Subcutaneous abdominal adipose tissue (tissue), 5 donors: ENCODE data around the gene GRB10.

Experiments
- H3K27ac ChIP-seq: one replicate; pipeline ENCODE4 v1.7.0; 2013; ENCODE audit warnings: low read depth, mild to moderate bottlenecking, inconsistent platforms, low read length, moderate library complexity
- H3K27me3 ChIP-seq, 5 donors: one replicate each; pipeline ENCODE4 v1.7.0; 2013; ENCODE audit warnings: low read length in 5 of 5, inconsistent platforms in 1 of 5; ENCODE audit not compliant: control insufficient read depth in 5 of 5, insufficient read depth in 4 of 5
- H3K36me3 ChIP-seq, 5 donors: one replicate each; pipeline ENCODE4 v1.7.0; 2013; ENCODE audit warnings: low read length in 5 of 5; ENCODE audit not compliant: control insufficient read depth in 5 of 5, insufficient read depth in 5 of 5
- H3K4me1 ChIP-seq, 5 donors: one replicate each; pipeline ENCODE4 v1.7.0; 2013; ENCODE audit warnings: low read length in 5 of 5, mild to moderate bottlenecking in 3 of 5, moderate library complexity in 1 of 5; ENCODE audit not compliant: control insufficient read depth in 5 of 5, insufficient read depth in 5 of 5
- H3K4me3 ChIP-seq, 5 donors: one replicate each; pipeline ENCODE4 v1.7.0; 2013; ENCODE audit warnings: low read length in 5 of 5, low read depth in 1 of 5
- H3K9ac ChIP-seq, 5 donors: one replicate each; pipeline ENCODE4 v1.7.0; 2013; ENCODE audit warnings: low read length in 5 of 5, mild to moderate bottlenecking in 4 of 5, moderate library complexity in 3 of 5
- H3K9me3 ChIP-seq, 5 donors: one replicate each; pipeline ENCODE4 v1.7.0; 2013; ENCODE audit warnings: low read length in 5 of 5; ENCODE audit not compliant: control insufficient read depth in 5 of 5
- donor health status: healthy.
- donor health status: healthy.
- donor health status: healthy.
- donor health status: healthy.
- donor health status: healthy.

The GRB10 gene

GRCh38 chr7:50782375-50783208 lies at the start of gene GRB10:
GRB10 (minus strand) TSS chr7:50782896; CDS start chr7:50732322, 50,574 bp downstream.
- no peaks in the 10 kb centered on the region for H3K9me3 ChIP-seq
- H3K9ac ChIP-seq = no peak within 1 kb of the TSS
- H3K4me1 ChIP-seq = peaks cover 0 to 32% (median 23%) of the 10 kb centered on the region in 5 donors
- H3K27ac ChIP-seq = no peak within 1 kb of the TSS
- H3K4me3 ChIP-seq = peak within 1 kb of the TSS in 4 of 5 donors; percentile 29 to 57 (median 47)
- H3K36me3 ChIP-seq = no peaks in the 10 kb centered on the region
- no peaks in the 10 kb centered on the region for H3K27me3 ChIP-seq

GRCh38 chr7:50828801-50829200 lies 46.1 kb upstream of the GRB10 start:
- H3K9ac ChIP-seq = no peak overlapping the region
- H3K4me3 ChIP-seq = no peak overlapping the region
- no peak overlapping the region for H3K27ac ChIP-seq
- no peaks in the 10 kb centered on the region for H3K9me3 ChIP-seq
- H3K36me3 ChIP-seq = no peaks in the 10 kb centered on the region
- peaks cover 0 to 11% (median 0%) of the 10 kb centered on the region in 5 donors for H3K4me1 ChIP-seq
- H3K27me3 ChIP-seq = no peaks in the 10 kb centered on the region

- Histone ChIP-seq H3K4me3 (no peak overlapping the region), H3K27ac (no peak overlapping the region)
These were observed 45.4 kb upstream of the GRB10 start for GRCh38 chr7:50828116-50828515.

GRCh38 chr7:50827281-50827680 lies 44.6 kb upstream of the GRB10 start:
- H3K9ac ChIP-seq = no peak overlapping the region
- no peak overlapping the region for H3K27ac ChIP-seq
- H3K27me3 ChIP-seq = no peaks in the 10 kb centered on the region

More at GRCh38 chr7:50828116-50828515, 45.4 kb upstream of the GRB10 start:
- H3K27me3 ChIP-seq = no peaks in the 10 kb centered on the region
- no peak overlapping the region for H3K9ac ChIP-seq
- H3K36me3 ChIP-seq = no peaks in the 10 kb centered on the region
- H3K4me1 ChIP-seq = peaks cover 0 to 11% (median 0%) of the 10 kb centered on the region in 5 donors
- no peaks in the 10 kb centered on the region for H3K9me3 ChIP-seq

GRCh38 chr7:50826371-50827172 lies 43.9 kb upstream of the GRB10 start:
- no peak overlapping the region for H3K27ac ChIP-seq

More at GRCh38 chr7:50827281-50827680, 44.6 kb upstream of the GRB10 start:
- H3K9me3 ChIP-seq = no peaks in the 10 kb centered on the region
- H3K4me1 ChIP-seq = peaks cover 0 to 11% (median 0%) of the 10 kb centered on the region in 5 donors
- H3K4me3 ChIP-seq = no peak overlapping the region
- no peaks in the 10 kb centered on the region for H3K36me3 ChIP-seq

GRCh38 chr7:50825465-50825864 lies 42.8 kb upstream of the GRB10 start:
- Histone ChIP-seq H3K9me3 (no peaks in the 10 kb centered on the region), H3K36me3 (no peaks in the 10 kb centered on the region), H3K4me3 (no peak overlapping the region), H3K9ac (no peak overlapping the region), H3K27me3 (peaks cover 0 to 3% (median 0%) of the 10 kb centered on the region in 5 donors), H3K27ac (no peak overlapping the region), H3K4me1 (peaks cover 0 to 11% (median 0%) of the 10 kb centered on the region in 5 donors)

More at GRCh38 chr7:50826371-50827172, 43.9 kb upstream of the GRB10 start:
- Histone ChIP-seq H3K4me1 (peaks cover 0 to 11% (median 0%) of the 10 kb centered on the region in 5 donors), H3K4me3 (no peak overlapping the region), H3K27me3 (no peaks in the 10 kb centered on the region), H3K9ac (no peak overlapping the region), H3K36me3 (no peaks in the 10 kb centered on the region), H3K9me3 (no peaks in the 10 kb centered on the region)

GRCh38 chr7:50824882-50825281 lies 42.2 kb upstream of the GRB10 start:
- Histone ChIP-seq H3K9me3 (no peaks in the 10 kb centered on the region), H3K9ac (no peak overlapping the region), H3K27ac (no peak overlapping the region), H3K27me3 (peaks cover 0 to 3% (median 0%) of the 10 kb centered on the region in 5 donors), H3K36me3 (no peaks in the 10 kb centered on the region), H3K4me3 (no peak overlapping the region), H3K4me1 (peaks cover 0 to 11% (median 0%) of the 10 kb centered on the region in 5 donors)

- no peak overlapping the region for H3K9ac ChIP-seq
- H3K27me3 ChIP-seq = peaks cover 0 to 3% (median 0%) of the 10 kb centered on the region in 5 donors
- no peaks in the 10 kb centered on the region for H3K9me3 ChIP-seq
- no peaks in the 10 kb centered on the region for H3K36me3 ChIP-seq
- no peak overlapping the region for H3K27ac ChIP-seq
- no peak overlapping the region for H3K4me3 ChIP-seq
- H3K4me1 ChIP-seq = peaks cover 0 to 11% (median 0%) of the 10 kb centered on the region in 5 donors
These were observed 40.0 kb upstream of the GRB10 start for GRCh38 chr7:50822706-50823105.

- H3K27ac ChIP-seq = no peak overlapping the region
- no peak overlapping the region for H3K9ac ChIP-seq
These were observed 39.4 kb upstream of the GRB10 start for GRCh38 chr7:50822110-50822509.

More at GRCh38 chr7:50822110-50822509, 39.4 kb upstream of the GRB10 start:
- no peak overlapping the region for H3K4me3 ChIP-seq
- no peaks in the 10 kb centered on the region for H3K36me3 ChIP-seq
- peaks cover 0 to 8% (median 0%) of the 10 kb centered on the region in 5 donors for H3K4me1 ChIP-seq
- H3K9me3 ChIP-seq = no peaks in the 10 kb centered on the region
- peaks cover 0 to 3% (median 0%) of the 10 kb centered on the region in 5 donors for H3K27me3 ChIP-seq
